BLaER1 treated with 17β-estradiol and CSF1 and Interleukin-3, amounts not matched to agents 10 nM and 100 nM (cell line): Measurements from ENCODE around the gene FBH1.

Source experiments
- H3K27ac ChIP-seq, 11 experiments: shearing (Covaris generic); formaldehyde crosslinking; 2 replicates each; pipeline ENCODE4 v1.8.1; 2022
- H3K27me3 ChIP-seq, 11 experiments: shearing (Covaris generic); formaldehyde crosslinking; 2 replicates each; pipeline ENCODE4 v1.8.1; 2022
- H3K36me3 ChIP-seq, 11 experiments: shearing (Covaris generic); formaldehyde crosslinking; 2 replicates each; pipeline ENCODE4 v1.8.1; 2022
- H3K4me1 ChIP-seq, 10 experiments: shearing (Covaris generic); formaldehyde crosslinking; 2 replicates each; pipeline ENCODE4 v1.8.1; 2022
- H3K4me2 ChIP-seq, 11 experiments: shearing (Covaris generic); formaldehyde crosslinking; 2 replicates each; pipeline ENCODE4 v1.8.1; 2022
- H3K4me3 ChIP-seq, 10 experiments: shearing (Covaris generic); formaldehyde crosslinking; 2 replicates each; pipeline ENCODE4 v1.8.1; 2022
- H3K9ac ChIP-seq, 11 experiments: shearing (Covaris generic); formaldehyde crosslinking; 2 replicates each; pipeline ENCODE4 v1.8.1; 2022
- H3K9me3 ChIP-seq, 11 experiments: shearing (Covaris generic); formaldehyde crosslinking; replicated peaks in 1 of 11; 2 replicates each; pipeline ENCODE4 v1.8.1; 2022
- H4K20me1 ChIP-seq, 11 experiments: shearing (Covaris generic); formaldehyde crosslinking; 2 replicates each; pipeline ENCODE4 v1.8.1; 2022
- Cebpa-rat ChIP-seq, 11 experiments: shearing (Covaris generic); IDR thresholded peaks; 2 replicates each; pipeline ENCODE4 v1.8.1; 2022

FBH1 gene

GRCh38 chr10:5968681-5969453 lies 78.8 kb downstream of the FBH1 start:
- H3K27me3 ChIP-seq, result no peaks in the 10 kb centered on the region

GRCh38 chr10:5970066-5970465 lies 80.0 kb downstream of the FBH1 start:
- H3K9me3 ChIP-seq, result no peaks in the 10 kb centered on the region
- no peaks in the 10 kb centered on the region for H3K27me3 ChIP-seq
- no peak overlapping the region for H3K4me2 ChIP-seq
- H4K20me1 ChIP-seq, result no peaks in the 10 kb centered on the region
- no peak overlapping the region for H3K4me3 ChIP-seq
- no peak overlapping the region for H3K27ac ChIP-seq
- H3K4me1 ChIP-seq, result peaks cover 0 to 13% (median 10%) of the 10 kb centered on the region in 10 experiments; a peak in 14 of 20 replicates
- no peak for TF ChIP-seq Cebpa-rat (IDR thresholded peaks at IDR 0.05)
- no peak overlapping the region for H3K9ac ChIP-seq
- H3K36me3 ChIP-seq, result no peaks in the 10 kb centered on the region

More at GRCh38 chr10:5968681-5969453, 78.8 kb downstream of the FBH1 start:
- no peak for TF ChIP-seq Cebpa-rat (IDR thresholded peaks at IDR 0.05)
- Histone ChIP-seq H3K9ac (no peak overlapping the region), H3K36me3 (peaks cover 0 to 4% (median 0%) of the 10 kb centered on the region in 11 experiments; a peak in 1 of 22 replicates), H3K4me2 (no peak overlapping the region), H3K9me3 (no peaks in the 10 kb centered on the region), H4K20me1 (no peaks in the 10 kb centered on the region), H3K4me3 (no peak overlapping the region), H3K27ac (no peak overlapping the region), H3K4me1 (peaks cover 0 to 13% (median 10%) of the 10 kb centered on the region in 10 experiments; a peak in 14 of 20 replicates)

DNA sequence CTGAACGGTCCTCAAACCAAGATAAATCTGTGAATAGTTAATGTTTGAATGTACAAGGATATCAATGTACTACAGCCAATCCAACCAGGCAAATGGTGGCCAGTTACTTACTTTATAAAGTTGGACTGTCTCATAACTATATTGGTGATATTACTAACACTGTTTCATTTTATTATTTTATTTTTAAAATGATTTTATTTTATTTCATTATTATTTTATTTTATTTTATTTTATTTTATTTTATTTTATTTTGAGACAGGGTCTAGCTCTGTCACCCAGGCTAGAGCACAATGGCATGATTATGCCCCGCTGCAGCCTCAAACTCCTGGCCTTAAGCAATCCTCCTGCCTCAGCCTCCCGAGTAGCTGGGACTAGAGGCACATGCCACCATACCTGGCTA lies 80.5 kb downstream of the FBH1 start:
- Histone ChIP-seq H3K4me2 (peak overlapping the region in 1 of 11 experiments; percentile 71; a peak in 1 of 22 replicates), H3K4me3 (no peak overlapping the region)

DNA sequence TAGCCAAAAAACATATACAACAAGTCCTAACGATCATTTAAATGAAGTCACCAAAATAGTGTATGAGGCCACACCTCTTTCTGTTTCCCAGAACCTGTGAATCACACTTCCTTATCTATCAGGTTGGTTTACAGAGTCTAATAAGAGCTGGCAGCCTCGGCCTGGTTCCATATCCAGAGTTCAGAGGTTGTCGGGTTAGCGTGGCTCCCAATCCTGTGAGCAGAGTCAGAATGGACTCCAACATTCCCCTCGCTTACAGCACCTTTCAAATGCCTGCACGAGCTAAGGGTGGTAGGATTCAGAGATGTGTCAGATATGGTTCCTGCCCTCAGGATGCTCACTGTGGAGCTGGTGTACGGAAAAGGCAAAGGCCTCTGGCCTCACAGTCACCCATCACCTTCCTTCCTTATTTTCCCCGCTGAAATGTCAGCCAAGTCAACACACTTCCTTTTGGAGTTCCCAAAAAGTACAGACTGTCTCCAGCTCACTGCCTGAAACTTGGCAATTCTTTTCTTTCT lies 81.3 kb downstream of the FBH1 start:
- Histone ChIP-seq H3K4me3 (no peak overlapping the region), H4K20me1 (no peaks in the 10 kb centered on the region), H3K27me3 (0 out of 22 replicates have a peak, but pooled peaks cover 0 to under 1% (median 0%) of the 10 kb centered on the region in 11 experiments), H3K36me3 (no peaks in the 10 kb centered on the region), H3K4me2 (peak overlapping the region in 9 of 11 experiments; percentile 0 to 71 (median 43); a peak in 12 of 22 replicates), H3K27ac (peak overlapping the region in 1 of 11 experiments; percentile 2; a peak in 1 of 22 replicates), H3K9me3 (no peaks in the 10 kb centered on the region), H3K9ac (no peak overlapping the region), H3K4me1 (peaks cover 10 to 27% (median 21%) of the 10 kb centered on the region in 10 experiments; a peak in 19 of 20 replicates)
- TF ChIP-seq Cebpa-rat (IDR thresholded peaks at IDR 0.05), result no peak

More for the DNA sequence above, 80.5 kb downstream of the FBH1 start:
- Histone ChIP-seq H3K9me3 (no peaks in the 10 kb centered on the region), H3K36me3 (no peaks in the 10 kb centered on the region), H3K27me3 (no peaks in the 10 kb centered on the region), H3K4me1 (peaks cover 1 to 18% (median 12%) of the 10 kb centered on the region in 10 experiments; a peak in 17 of 20 replicates), H3K27ac (no peak overlapping the region), H4K20me1 (no peaks in the 10 kb centered on the region), H3K9ac (no peak overlapping the region)
- no peak for TF ChIP-seq Cebpa-rat (IDR thresholded peaks at IDR 0.05)

DNA sequence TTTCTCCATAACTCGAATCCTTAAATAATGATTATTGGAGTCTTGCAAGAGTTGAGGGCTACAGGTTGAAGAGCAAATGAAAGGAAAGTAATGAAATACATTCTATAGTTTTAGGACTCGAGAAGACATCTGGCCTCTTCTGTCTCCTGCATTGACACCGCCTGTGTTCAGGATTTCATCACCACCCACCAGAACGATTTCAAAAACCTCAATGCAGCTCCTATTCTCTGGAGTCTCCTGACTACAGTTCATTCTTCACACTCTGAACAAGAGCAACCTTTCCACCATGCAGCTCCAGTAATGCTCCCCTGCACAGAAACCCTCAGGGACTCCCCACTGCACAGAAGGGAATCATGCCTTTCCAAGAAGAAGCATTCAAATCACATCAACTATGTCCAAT lies 81.8 kb downstream of the FBH1 start:
- H3K9me3 ChIP-seq, result no peaks in the 10 kb centered on the region
- H4K20me1 ChIP-seq, result no peaks in the 10 kb centered on the region
- H3K4me3 ChIP-seq, result no peak overlapping the region
- peaks cover 12 to 28% (median 23%) of the 10 kb centered on the region in 10 experiments; a peak in 19 of 20 replicates for H3K4me1 ChIP-seq
- no peak overlapping the region for H3K27ac ChIP-seq
- peaks cover 0 to 6% (median 0%) of the 10 kb centered on the region in 11 experiments; a peak in 1 of 22 replicates for H3K27me3 ChIP-seq
- peak overlapping the region in 9 of 11 experiments; percentile 0 to 71 (median 43); a peak in 12 of 22 replicates for H3K4me2 ChIP-seq
- H3K9ac ChIP-seq, result no peak overlapping the region
- TF ChIP-seq Cebpa-rat (IDR thresholded peaks at IDR 0.05), result peak in 1 of 11 experiments; percentile 30; a peak in 1 of 22 replicates
- H3K36me3 ChIP-seq, result no peaks in the 10 kb centered on the region

GRCh38 chr10:5973069-5973468 lies 83.0 kb downstream of the FBH1 start:
- peaks cover 0 to 12% (median 5%) of the 10 kb centered on the region in 11 experiments; a peak in 16 of 22 replicates for H3K27me3 ChIP-seq
- no peaks in the 10 kb centered on the region for H3K36me3 ChIP-seq
- no peak for TF ChIP-seq Cebpa-rat (IDR thresholded peaks at IDR 0.05)
- no peak overlapping the region for H3K4me3 ChIP-seq
- no peak overlapping the region for H3K4me2 ChIP-seq
- H4K20me1 ChIP-seq, result no peaks in the 10 kb centered on the region
- no peaks in the 10 kb centered on the region for H3K9me3 ChIP-seq
- H3K9ac ChIP-seq, result no peak overlapping the region
- no peak overlapping the region for H3K27ac ChIP-seq
- H3K4me1 ChIP-seq, result peaks cover 13 to 28% (median 25%) of the 10 kb centered on the region in 10 experiments; a peak in 19 of 20 replicates

- H3K9me3 ChIP-seq, result no peaks in the 10 kb centered on the region
- H3K4me2 ChIP-seq, result peak overlapping the region; percentile 85 to 99 (median 97)
- peaks cover 0 to 20% (median 12%) of the 10 kb centered on the region in 11 experiments; a peak in 21 of 22 replicates for H3K27me3 ChIP-seq
- H3K4me3 ChIP-seq, result peak overlapping the region; percentile 81 to 99 (median 90)
- peaks cover 17 to 31% (median 25%) of the 10 kb centered on the region in 10 experiments; a peak in 19 of 20 replicates for H3K4me1 ChIP-seq
- H3K9ac ChIP-seq, result peak overlapping the region; percentile 78 to 91 (median 84); a peak in 21 of 22 replicates
- no peaks in the 10 kb centered on the region for H3K36me3 ChIP-seq
- peak in 7 of 11 experiments; percentile 10 to 64 (median 40); a peak in 6 of 22 replicates for TF ChIP-seq Cebpa-rat (IDR thresholded peaks at IDR 0.05)
- H4K20me1 ChIP-seq, result no peaks in the 10 kb centered on the region
- peak overlapping the region in 10 of 11 experiments; percentile 8 to 88 (median 82); a peak in 16 of 22 replicates for H3K27ac ChIP-seq
Measured at GRCh38 chr10:5975641-5976473, 85.8 kb downstream of the FBH1 start.
